ENCODE measurements around the gene CRACR2A.

Gene CRACR2A

DNA sequence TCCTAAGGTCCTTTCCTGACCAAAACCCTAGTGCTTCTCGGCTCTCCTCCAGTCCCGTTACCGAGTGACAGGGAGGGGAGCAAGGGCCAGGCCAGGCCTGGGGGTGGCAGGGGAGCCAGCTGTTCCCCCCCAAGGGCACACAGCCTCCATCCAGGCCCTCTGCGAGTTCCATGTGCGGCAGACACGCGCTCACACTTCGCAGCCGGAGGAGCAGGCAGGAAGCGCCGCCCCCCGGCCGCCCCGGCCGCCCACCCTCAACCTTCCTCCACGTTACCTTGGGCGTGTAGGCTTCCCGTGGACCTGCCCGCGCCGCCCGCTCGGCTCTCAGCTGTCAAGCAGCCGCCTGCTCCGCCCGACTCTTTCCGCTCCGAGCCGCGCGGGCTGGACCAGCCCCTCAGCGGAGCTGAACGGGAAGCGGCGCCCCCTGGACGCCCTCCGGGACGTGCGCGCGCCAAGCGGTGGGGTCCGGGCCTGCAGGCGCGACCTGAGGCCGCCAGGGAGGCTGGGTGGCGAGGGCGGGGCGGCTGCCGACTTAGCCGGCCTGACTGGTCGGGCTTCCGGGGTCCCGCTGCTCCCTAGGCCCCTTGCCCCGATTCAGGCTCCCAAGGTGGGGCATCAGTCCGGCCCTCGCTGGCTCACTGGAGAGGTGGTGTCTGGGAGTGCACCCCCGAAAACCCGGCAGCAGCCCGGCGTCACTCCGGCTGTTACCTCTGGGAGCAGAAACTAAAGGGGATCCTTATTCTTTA lies at the start of gene CRACR2A:
Gene CRACR2A, minus strand, starts transcription at position 369 of the 746 bp plus-strand sequence. CDS start 56,110 bp downstream, outside the sequence.
- no peak for DNase-seq

DNA sequence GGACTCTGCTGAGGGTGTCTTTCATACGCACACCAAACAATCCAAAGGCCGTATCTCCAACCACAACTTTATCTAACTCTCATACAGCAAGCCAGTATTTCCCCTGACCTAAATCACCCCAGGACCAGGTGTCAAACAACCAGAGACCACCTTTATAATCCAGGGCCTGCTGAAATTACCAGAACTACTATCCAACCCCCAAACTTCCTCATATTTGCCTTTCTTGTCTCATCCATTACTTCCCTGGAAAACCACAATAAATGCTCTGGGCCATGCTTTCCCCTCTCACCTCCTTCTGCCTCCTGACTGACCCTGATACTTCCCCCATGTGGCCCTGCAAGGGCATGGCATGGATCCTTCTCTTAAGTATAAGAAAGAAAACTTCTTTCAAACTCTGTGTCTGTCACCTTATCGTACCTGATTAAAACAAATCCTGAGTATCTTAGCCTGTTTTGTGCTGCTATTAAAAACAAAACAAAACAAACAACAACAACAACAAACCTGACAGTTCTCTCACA lies 44.7 kb upstream of the CRACR2A start:
- no peak for DNase-seq

- peak; percentile 69 to 94 (median 78) for DNase-seq
Measured at GRCh38 chr12:3795492-3796133, 42.7 kb upstream of the CRACR2A start.

DNA sequence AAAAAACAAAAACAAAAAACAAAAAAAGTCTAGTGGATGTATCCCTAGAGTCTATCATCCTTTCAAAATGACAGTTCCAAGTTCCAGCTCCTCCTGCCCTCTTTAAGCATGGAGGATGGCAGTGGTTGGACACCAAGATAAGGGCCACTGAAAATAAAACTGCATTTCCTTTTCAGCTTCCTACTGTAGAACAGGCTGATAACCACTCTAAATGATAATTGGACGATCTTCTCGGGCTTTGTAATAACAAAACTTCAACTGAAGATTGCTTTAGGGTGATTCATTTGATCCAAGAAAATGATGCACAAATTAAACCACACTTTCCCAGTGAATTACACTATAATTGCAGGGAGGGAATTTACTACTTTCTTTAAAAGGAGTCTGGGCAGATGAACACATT lies 42.2 kb upstream of the CRACR2A start:
- peak in 2 of 3 experiments; percentile 32 to 64 for DNase-seq

- no peak for DNase-seq
Measured at GRCh38 chr12:3792623-3793288, 39.8 kb upstream of the CRACR2A start.

DNA sequence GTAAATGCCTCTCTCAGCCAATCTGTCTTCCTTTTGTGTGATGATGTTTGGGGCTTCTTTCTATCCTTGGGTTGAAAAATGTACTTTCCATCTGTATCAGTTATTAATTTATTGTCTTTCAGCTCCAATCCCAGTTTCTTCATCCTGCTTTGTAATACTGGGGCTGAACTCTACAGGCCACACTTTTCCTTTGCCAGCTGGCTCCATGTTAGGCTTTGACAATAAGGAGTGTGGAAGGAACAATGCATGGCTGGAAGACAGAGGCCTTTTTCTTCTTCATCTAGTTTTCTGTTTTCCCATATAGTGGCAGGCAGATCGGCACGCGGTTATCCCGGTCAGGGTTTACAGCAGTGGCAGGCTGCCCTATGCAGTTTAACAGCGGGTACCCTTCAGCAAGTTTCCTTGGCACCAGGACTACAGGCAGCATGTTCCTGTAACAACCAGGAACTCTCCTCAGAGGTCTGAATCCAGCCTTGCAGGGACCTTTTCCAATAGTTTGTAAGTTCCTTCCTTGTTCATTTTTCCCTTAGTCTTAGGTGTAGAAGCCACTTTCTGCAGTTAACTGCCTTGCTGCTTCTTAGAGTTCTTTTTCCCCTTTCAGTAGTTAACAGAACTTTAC lies 38.5 kb upstream of the CRACR2A start:
- DNase-seq, result no peak

GRCh38 chr12:3790642-3791041 lies 37.7 kb upstream of the CRACR2A start:
- DNase-seq, result no peak

DNA sequence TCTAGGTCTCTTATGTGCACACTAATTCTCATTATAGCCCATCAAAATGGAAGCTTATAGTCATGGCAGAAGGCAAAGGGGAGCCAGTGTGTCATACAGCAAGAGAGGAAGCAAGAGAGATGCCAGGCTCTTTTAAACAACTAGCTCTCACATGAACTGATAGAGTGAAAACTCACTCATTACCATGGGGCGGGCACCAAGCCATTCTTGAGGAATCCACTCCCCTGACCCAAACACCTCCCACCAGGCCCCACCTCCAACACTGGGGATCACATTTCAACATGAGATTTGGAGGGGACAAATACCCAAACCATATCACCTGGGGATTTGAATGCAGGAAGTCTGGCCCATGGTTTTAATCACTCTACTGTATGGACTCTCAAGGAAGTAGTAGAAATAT lies 36.9 kb upstream of the CRACR2A start:
- no peak for DNase-seq

DNA sequence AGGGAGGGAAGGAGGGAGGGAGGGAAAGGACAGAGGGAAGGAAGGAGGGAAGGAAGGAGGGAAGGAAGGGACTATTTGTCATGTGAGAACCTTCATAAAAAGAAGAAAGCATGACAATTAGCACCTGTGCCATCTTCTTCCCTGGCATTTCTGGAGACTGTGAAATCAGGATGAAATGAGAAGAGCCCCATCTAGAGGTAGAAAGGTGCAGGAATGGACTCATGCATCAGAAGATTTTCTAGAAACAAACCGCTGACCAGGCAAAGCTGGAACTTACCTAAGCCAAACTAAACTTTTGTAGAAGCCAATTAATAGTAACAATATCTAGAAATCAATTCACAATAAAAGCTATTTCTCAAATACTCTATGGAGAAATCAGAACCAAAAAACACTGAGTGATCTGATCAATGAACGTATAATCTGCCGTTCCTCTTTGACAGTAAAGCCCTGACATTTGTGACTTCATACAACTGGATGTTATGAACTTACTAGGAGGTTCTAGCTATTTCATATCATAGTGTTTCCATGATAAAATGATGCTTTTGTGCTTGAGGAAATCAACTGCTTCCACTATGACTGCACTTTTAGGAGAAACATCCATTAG lies 24.4 kb upstream of the CRACR2A start:
- DNase-seq, result peak; percentile 58 to 87 (median 59)

DNA sequence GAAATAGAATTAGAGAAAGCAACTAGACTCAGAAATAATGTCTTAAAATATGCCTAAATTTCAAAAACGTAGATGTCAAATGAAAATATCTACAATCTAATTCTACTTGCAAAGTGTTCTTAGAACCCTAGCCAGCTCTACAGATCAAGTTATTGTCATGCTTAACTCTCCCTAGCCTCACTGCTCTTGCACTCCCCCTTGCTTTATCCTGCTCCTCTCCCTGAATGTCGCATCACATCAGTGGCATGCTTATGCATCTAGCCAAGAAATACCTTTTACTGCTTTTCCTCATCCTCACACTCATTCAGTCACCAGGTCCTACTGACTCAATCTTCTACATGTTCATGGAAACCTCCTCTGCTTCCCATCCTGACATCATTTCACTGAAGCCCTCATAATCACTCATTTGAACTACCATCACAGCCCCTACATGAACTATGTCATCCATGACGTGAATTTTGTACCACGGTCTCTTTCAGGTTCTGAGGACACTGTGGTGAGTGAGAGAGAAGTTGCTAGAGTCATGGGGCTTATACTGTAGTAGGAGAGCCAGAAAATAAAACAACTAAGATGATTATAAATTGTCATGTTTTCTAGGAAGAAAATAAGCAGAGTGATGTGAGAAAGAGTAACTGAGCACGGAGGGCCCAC lies 22.6 kb upstream of the CRACR2A start:
- no peak for DNase-seq

GRCh38 chr12:3772380-3772779 lies 19.5 kb upstream of the CRACR2A start:
- no peak for DNase-seq

- DNase-seq, result no peak
Measured at GRCh38 chr12:3771853-3772252, 18.9 kb upstream of the CRACR2A start.

- DNase-seq, result no peak
Measured at GRCh38 chr12:3770891-3771290, 18.0 kb upstream of the CRACR2A start.

DNA sequence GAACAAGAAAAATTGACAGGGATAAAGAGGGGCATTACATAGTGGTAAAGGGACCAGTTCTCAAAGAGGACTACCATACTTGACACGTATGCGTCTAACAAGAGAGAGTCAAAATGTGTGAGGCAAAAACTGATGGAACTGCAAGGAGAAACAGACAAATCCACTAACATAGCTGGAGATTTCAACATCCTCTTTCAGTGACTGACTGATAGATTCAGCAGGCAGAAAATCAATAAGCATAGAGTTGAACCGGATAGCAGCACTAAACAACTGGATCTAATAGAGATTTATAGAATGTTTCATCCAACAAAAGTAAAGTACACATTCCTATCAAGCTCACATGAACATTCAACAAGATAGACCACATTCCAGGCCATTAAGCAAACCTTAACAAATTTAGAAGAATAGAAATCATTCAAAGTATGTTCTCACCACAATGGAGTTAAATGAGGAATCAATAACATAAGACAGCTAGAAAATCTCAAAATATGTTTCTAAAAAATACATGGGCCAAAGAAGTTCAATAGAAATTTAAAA lies 16.1 kb upstream of the CRACR2A start:
- DNase-seq, result no peak

GRCh38 chr12:3761116-3761735 lies 8.3 kb upstream of the CRACR2A start:
- DNase-seq, result no peak

DNA sequence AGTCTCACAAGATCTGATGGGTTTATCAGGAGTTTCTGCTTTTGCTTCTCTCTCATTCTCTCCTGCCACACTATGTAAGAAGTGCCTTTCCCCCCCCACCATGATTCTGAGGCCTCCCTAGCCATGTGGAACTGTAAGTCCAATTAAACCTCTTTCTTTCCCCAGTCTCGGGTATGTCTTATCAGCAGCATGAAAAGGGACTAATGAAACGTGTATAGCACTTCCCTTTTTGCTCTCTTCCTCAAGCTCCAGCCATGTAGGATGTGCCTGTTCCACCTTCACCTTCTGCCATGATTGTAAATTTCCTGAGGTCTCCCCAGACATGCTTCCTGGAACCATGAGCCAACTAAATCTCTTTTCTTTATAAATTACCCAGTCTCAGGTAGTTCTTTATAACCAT lies 7.0 kb upstream of the CRACR2A start:
- no peak for DNase-seq

- peak in 2 of 3 experiments; percentile 19 to 64 for DNase-seq
Measured at GRCh38 chr12:3757261-3757660, 4.4 kb upstream of the CRACR2A start.

GRCh38 chr12:3755898-3756297 lies 3.0 kb upstream of the CRACR2A start:
- DNase-seq, result no peak

- no peak for DNase-seq
Measured at GRCh38 chr12:3753544-3754284, 805 bp upstream of the CRACR2A start.

DNA sequence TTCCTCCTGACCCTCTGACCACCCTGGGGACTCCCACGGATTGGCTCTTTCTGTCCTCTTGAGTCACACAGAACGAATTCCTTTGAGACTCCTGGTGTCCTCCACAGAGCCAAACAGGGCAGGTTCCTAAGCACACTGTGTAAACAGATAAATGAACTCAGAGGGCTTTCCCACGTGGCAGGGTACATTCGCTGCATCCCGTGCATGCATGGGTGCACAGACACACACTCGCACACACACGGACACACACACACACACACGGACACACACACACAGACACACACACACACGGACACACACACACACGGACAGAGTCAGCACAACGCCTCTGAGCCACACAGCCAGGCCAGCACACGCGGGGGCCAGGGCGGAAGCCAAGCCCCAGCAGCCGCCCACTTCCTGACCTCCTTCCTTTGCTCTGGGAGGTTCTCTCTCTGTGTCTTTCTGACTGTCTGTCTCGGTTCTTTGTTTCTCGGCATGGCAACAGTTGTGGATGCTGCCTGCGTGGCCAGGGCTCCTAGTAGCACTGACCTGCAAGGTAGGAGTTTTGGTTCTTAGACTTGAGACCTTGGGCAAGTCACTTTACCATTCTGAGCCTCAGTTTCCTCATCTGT lies 706 bp downstream of the CRACR2A start:
- DNase-seq, result peak in 1 of 3 experiments; percentile 25
